HG02870 (cell line): ENCODE measurements around the gene UNC13D.
"Not testable (repeated sequence)": the region's sequence is repeated elsewhere in the genome, so short reads cannot be mapped to it uniquely, and the experiment has no call there.

Experiments used
- ATAC-seq: cut with Tn5 transposase; IDR thresholded peaks from one replicate; pipeline ENCODE4 v1.9.1; 2021; ENCODE audit warnings: mild to moderate bottlenecking, moderate library complexity; ENCODE audit not compliant: unreplicated experiment

Gene UNC13D

GRCh38 chr17:75822119-75822799, 21.9 kb downstream of the UNC13D start:
- no peak for ATAC-seq

- no peak for ATAC-seq
Observed at GRCh38 chr17:75821552-75821951, 22.7 kb downstream of the UNC13D start.

GRCh38 chr17:75820094-75821080, 23.8 kb downstream of the UNC13D start:
- no peak for ATAC-seq

- no peak for ATAC-seq
Observed at GRCh38 chr17:75819678-75820077, 24.5 kb downstream of the UNC13D start.

- ATAC-seq, result no peak
Observed at GRCh38 chr17:75819116-75819515, 25.1 kb downstream of the UNC13D start.

GRCh38 chr17:75818326-75818885, 25.8 kb downstream of the UNC13D start:
- no peak for ATAC-seq

GRCh38 chr17:75817571-75817970, 26.6 kb downstream of the UNC13D start:
- ATAC-seq, result no peak

GRCh38 chr17:75816693-75817092, 27.5 kb downstream of the UNC13D start:
- no peak for ATAC-seq

- ATAC-seq, result no peak
Observed at GRCh38 chr17:75815399-75815798, 28.8 kb downstream of the UNC13D start.

- no peak for ATAC-seq
Observed at GRCh38 chr17:75814900-75815373, 29.3 kb downstream of the UNC13D start.

- ATAC-seq, result no peak
Observed at GRCh38 chr17:75814021-75814395, 30.2 kb downstream of the UNC13D start.

- ATAC-seq, result no peak
Observed at GRCh38 chr17:75813081-75814020, 30.9 kb downstream of the UNC13D start.

- no peak for ATAC-seq
Observed at GRCh38 chr17:75812096-75813013, 31.8 kb downstream of the UNC13D start.

- no peak for ATAC-seq
Observed at GRCh38 chr17:75811174-75811573, 33.0 kb downstream of the UNC13D start.

GRCh38 chr17:75810756-75811155, 33.4 kb downstream of the UNC13D start:
- ATAC-seq, result not testable (repeated sequence)

- no peak for ATAC-seq
Observed at GRCh38 chr17:75810216-75810615, 34.0 kb downstream of the UNC13D start.

- no peak for ATAC-seq
Observed at GRCh38 chr17:75809631-75810111, 34.5 kb downstream of the UNC13D start.

- no peak for ATAC-seq
Observed at GRCh38 chr17:75808905-75809621, 35.1 kb downstream of the UNC13D start.

GRCh38 chr17:75808549-75808904, 35.7 kb downstream of the UNC13D start:
- ATAC-seq, result no peak
